Stimulated activated naive B cell treated with anti-CD40 and anti-IgM and Interleukin-4, amounts not matched to agents 10 μg/mL and 1 μg/mL and 100 μg/mL, for 72 hours (primary cell): Measurements from ENCODE around the gene CDK5RAP1.

Experiments
- ATAC-seq, 2 donors: fragments of 150-1000 bp; cut with Tn5 transposase; replicated peaks; 2 replicates each; pipeline ENCODE4 v1.10.0; 2021; ENCODE audit warnings: moderate library complexity in 1 of 2
- DNase-seq: peaks from one replicate; pipeline ENCODE4 v3.0.0; 2021
- H3K27ac Mint-ChIP-seq: one replicate; pipeline ENCODE4 v1.8.0; 2022; ENCODE audit warnings: mild to moderate bottlenecking, mixed read lengths
- H3K27me3 Mint-ChIP-seq, 2 donors: one replicate each; pipeline ENCODE4 v1.8.0; 2022; ENCODE audit warnings: mixed read lengths in 2 of 2
- H3K36me3 Mint-ChIP-seq, 2 donors: one replicate each; pipeline ENCODE4 v1.8.0; 2022; ENCODE audit warnings: mixed read lengths in 2 of 2, mild to moderate bottlenecking in 1 of 2
- H3K4me1 Mint-ChIP-seq, 2 donors: one replicate each; pipeline ENCODE4 v1.8.0; 2022; ENCODE audit warnings: mixed read lengths in 2 of 2, mild to moderate bottlenecking in 1 of 2
- H3K4me3 Mint-ChIP-seq, 2 donors: one replicate each; pipeline ENCODE4 v1.8.0; 2022; ENCODE audit warnings: mild to moderate bottlenecking in 2 of 2, mixed read lengths in 2 of 2, moderate library complexity in 1 of 2
- H3K9me3 Mint-ChIP-seq, 2 donors: one replicate each; pipeline ENCODE4 v1.8.0; 2022; ENCODE audit warnings: mixed read lengths in 2 of 2, mild to moderate bottlenecking in 1 of 2

The CDK5RAP1 gene

DNA sequence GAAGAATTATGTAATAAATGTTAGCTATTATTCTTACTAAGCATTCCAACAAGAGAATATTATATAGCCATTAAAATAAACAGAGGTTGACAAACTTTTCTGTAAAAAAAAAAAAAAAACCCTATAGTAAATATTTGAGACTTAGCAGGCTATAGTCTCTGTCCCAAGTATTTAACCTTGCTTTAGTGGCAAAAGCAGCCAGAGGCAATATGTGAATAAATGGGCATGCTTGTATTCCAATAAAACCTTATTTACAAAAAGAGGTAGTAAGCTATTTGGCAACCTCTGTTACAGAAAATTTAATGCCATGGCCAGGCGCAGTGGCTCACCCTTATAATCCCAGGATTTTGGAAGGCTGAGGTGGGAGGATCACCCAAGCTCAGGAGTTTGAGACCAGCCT is 14.6 kb downstream of the CDK5RAP1 start:
- Mint-ChIP-seq H3K27ac (no peak overlapping the region), H3K4me3 (no peak overlapping the region), H3K4me1 (no peaks in the 10 kb centered on the region), H3K9me3 (no peaks in the 10 kb centered on the region), H3K27me3 (no peaks in the 10 kb centered on the region), H3K36me3 (peaks cover 19 to 54% of the 10 kb centered on the region in 2 donors)
- no peak for ATAC-seq
- DNase-seq, result no peak

DNA sequence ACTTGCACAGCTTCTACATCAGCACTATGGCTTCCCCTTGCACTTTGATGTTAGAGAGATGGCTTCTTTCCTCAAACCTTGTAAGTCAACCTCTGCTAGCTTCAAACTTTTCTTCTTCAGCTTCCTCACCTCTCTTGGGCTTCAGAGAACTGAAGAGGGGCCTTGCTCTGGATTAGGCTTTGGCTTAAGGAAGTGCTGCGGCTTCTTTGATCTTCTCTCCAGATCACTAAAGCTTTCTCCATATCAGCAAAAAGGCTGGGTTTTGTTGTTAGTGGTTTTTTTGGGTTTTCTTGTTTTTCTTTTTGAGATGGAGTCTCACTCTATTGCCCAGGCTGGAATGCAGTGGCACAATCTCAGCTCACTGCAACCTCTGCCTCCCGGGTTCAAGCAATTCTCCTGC is 24.0 kb downstream of the CDK5RAP1 start:
- ATAC-seq, result no peak
- Mint-ChIP-seq H3K27ac (no peak overlapping the region), H3K4me1 (no peaks in the 10 kb centered on the region), H3K27me3 (no peaks in the 10 kb centered on the region), H3K9me3 (no peaks in the 10 kb centered on the region), H3K4me3 (no peak overlapping the region), H3K36me3 (peaks cover 29 to 49% of the 10 kb centered on the region in 2 donors)
- DNase-seq, result no peak

DNA sequence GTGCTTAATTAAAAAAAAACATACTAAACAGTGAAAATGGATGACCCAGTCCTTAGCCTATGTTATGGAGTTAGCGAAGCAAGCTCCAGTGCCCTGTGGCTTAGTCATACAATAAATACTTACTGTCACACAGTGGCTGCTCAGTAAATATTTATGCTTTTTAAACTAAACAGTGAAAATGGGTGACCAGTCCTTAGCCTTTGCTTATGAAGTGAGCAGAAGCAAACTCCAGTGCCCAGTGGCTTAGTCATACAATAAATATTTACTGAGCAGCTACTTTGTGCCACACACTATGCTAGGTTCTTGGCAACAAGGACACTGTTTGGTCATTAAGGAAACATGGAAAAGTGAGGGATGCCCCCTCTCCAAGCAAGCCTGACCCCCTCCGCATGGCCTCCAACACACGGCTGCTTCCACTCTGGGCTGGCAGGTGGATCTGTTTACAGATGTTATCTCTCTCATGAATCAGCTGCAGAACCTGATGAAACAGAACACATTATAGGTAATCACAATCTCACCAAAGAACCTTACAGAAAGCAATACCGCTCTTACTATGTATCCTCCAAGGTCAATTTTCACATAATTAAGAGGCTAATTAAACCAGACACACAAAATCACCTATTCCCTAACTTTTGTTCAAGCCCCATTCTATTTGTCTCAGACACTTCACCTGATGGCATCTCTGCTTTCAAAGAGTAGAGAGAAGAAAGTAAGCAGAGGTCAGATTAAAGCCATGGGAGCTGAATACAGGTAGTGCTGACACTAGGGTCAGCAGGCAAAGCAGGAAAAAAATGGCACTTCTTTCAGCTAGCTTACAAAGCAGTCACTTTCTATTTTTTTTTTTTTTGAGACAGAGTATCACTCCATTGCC is 27.3 kb downstream of the CDK5RAP1 start:
- ATAC-seq (no peak), DNase-seq (no peak)
- H3K36me3 Mint-ChIP-seq, result peaks cover 27 to 51% of the 10 kb centered on the region in 2 donors

GRCh38 chr20:33372993-33373441 is 28.3 kb downstream of the CDK5RAP1 start:
- H3K36me3 Mint-ChIP-seq, result peaks cover 21 to 44% of the 10 kb centered on the region in 2 donors

More for the DNA sequence above, 27.3 kb downstream of the CDK5RAP1 start:
- peaks cover 0 to 2% of the 10 kb centered on the region in 2 donors for H3K4me1 Mint-ChIP-seq
- no peaks in the 10 kb centered on the region for H3K27me3 Mint-ChIP-seq
- no peaks in the 10 kb centered on the region for H3K9me3 Mint-ChIP-seq
- no peak overlapping the region for H3K4me3 Mint-ChIP-seq
- H3K27ac Mint-ChIP-seq, result no peak overlapping the region

DNA sequence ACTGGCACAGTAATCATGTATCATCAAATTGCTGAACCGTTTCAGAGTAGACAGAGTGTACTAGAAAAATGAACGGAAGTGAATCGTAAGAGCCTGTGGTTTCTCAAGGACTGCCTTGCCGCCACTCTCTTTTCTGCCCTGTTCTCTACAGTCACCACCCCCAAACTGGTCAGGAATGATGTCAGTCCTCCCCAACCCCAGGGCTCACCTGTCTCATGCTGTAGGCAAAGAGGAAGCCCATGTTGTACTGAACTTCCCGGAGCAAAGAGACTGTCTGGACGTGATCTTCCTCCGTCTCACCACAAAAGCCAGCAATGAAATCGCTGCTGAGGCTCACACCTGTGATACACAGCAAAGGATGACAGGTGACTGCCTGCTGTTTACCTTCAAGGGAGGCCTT is 31.0 kb downstream of the CDK5RAP1 start:
- no peaks in the 10 kb centered on the region for H3K27me3 Mint-ChIP-seq
- H3K9me3 Mint-ChIP-seq, result no peaks in the 10 kb centered on the region
- ATAC-seq (peak in 1 of 2 donors; percentile 47), DNase-seq (no peak)
- H3K27ac Mint-ChIP-seq, result peak overlapping the region; percentile 60
- peaks cover 0 to 2% of the 10 kb centered on the region in 2 donors for H3K4me1 Mint-ChIP-seq
- no peak overlapping the region for H3K4me3 Mint-ChIP-seq
- H3K36me3 Mint-ChIP-seq, result peaks cover 29 to 42% of the 10 kb centered on the region in 2 donors

More at GRCh38 chr20:33372993-33373441, 28.3 kb downstream of the CDK5RAP1 start:
- no peak for ATAC-seq
- Mint-ChIP-seq H3K9me3 (no peaks in the 10 kb centered on the region), H3K27me3 (no peaks in the 10 kb centered on the region), H3K27ac (no peak overlapping the region), H3K4me1 (peaks cover 0 to 2% of the 10 kb centered on the region in 2 donors), H3K4me3 (no peak overlapping the region)
- DNase-seq, result no peak

DNA sequence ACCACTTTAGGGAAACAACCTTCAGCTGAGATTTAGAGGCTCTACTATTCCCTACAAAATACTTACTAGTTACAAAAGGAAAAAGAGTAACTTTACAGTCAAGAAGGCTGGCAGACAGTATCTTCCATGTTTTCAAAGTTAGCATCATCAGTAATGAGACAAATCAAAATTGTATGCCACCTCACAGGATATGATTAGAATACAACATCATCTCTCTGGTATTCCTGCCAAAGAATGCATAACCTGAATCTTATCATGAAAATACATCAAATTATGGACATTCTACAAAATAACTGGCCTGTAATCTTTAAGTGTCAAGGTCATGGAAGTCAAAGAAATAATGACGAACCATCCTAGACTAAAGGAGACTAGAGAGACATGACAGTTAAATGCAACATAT is 38.4 kb downstream of the CDK5RAP1 start:
- Mint-ChIP-seq H3K9me3 (no peaks in the 10 kb centered on the region), H3K4me3 (no peak overlapping the region), H3K4me1 (no peaks in the 10 kb centered on the region), H3K27ac (no peak overlapping the region), H3K36me3 (peaks cover 47 to 63% of the 10 kb centered on the region in 2 donors), H3K27me3 (no peaks in the 10 kb centered on the region)
- DNase-seq (no peak), ATAC-seq (no peak)

- no peak overlapping the region for H3K27ac Mint-ChIP-seq
- DNase-seq, result no peak
- H3K36me3 Mint-ChIP-seq, result peaks cover 33 to 59% of the 10 kb centered on the region in 2 donors
- H3K9me3 Mint-ChIP-seq, result no peaks in the 10 kb centered on the region
- H3K27me3 Mint-ChIP-seq, result no peaks in the 10 kb centered on the region
- no peak overlapping the region for H3K4me3 Mint-ChIP-seq
- no peaks in the 10 kb centered on the region for H3K4me1 Mint-ChIP-seq
- no peak for ATAC-seq
Observed at GRCh38 chr20:33359399-33360261, 41.7 kb downstream of the CDK5RAP1 start.

- ATAC-seq, result no peak
- Mint-ChIP-seq H3K9me3 (no peaks in the 10 kb centered on the region), H3K4me3 (no peak overlapping the region), H3K4me1 (no peaks in the 10 kb centered on the region), H3K27ac (no peak overlapping the region), H3K36me3 (peaks cover 25 to 51% of the 10 kb centered on the region in 2 donors), H3K27me3 (no peaks in the 10 kb centered on the region)
- DNase-seq, result no peak
Observed at GRCh38 chr20:33353013-33353402, 48.3 kb downstream of the CDK5RAP1 start.

DNA sequence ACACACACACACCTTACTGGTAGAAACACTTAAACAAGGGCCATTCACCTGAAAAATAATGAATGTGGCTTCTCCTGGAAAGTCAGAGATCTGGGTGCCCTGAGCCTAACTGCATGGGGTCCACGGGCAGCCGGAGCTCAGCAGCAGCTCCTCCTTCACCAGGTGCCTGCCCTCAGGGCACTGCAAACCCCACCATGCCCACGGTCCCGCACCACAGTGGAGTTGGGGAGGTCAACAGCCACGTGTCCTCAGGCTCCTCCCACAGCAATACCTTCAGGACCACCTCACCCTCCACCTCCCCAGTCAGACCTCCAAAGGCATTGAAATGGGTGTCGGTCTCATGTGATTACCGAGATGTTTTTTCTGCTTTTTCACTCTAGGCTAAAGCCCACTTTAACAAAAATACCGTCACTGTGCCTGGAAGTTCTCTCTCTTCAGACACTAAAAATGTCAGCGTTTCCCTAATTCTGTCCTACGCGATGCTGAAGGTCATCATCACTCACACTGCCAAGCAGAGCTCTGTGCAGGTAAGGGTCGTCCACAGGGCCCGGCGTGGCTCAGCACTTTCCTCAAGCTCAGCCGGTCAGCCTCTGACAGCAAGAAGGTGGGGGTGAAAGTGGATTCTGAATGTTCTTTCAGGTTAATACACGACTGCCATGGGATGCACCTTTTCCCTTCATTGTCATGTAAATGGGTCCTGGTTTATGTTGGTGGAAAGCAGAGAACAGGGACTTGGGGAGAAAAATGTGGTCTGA is 48.9 kb downstream of the CDK5RAP1 start:
- Mint-ChIP-seq H3K4me3 (no peak overlapping the region), H3K4me1 (no peaks in the 10 kb centered on the region), H3K27me3 (no peaks in the 10 kb centered on the region), H3K9me3 (no peaks in the 10 kb centered on the region), H3K27ac (peak overlapping the region; percentile 47), H3K36me3 (peaks cover 28 to 57% of the 10 kb centered on the region in 2 donors)
- ATAC-seq (no peak), DNase-seq (no peak)

GRCh38 chr20:33351696-33352095 is 49.6 kb downstream of the CDK5RAP1 start:
- H3K4me1 Mint-ChIP-seq, result no peaks in the 10 kb centered on the region
- H3K27me3 Mint-ChIP-seq, result no peaks in the 10 kb centered on the region
- DNase-seq (no peak), ATAC-seq (no peak)
- no peaks in the 10 kb centered on the region for H3K9me3 Mint-ChIP-seq
- peaks cover 30 to 58% of the 10 kb centered on the region in 2 donors for H3K36me3 Mint-ChIP-seq
- H3K4me3 Mint-ChIP-seq, result no peak overlapping the region
- no peak overlapping the region for H3K27ac Mint-ChIP-seq

GRCh38 chr20:33349493-33349892 is 51.8 kb downstream of the CDK5RAP1 start:
- Mint-ChIP-seq H3K4me3 (no peak overlapping the region), H3K36me3 (peaks cover 28 to 51% of the 10 kb centered on the region in 2 donors), H3K4me1 (peaks cover 0 to 9% of the 10 kb centered on the region in 2 donors), H3K27me3 (no peaks in the 10 kb centered on the region), H3K9me3 (no peaks in the 10 kb centered on the region), H3K27ac (no peak overlapping the region)
- ATAC-seq, result no peak
- no peak for DNase-seq

- peaks cover 6 to 20% of the 10 kb centered on the region in 2 donors for H3K4me1 Mint-ChIP-seq
- ATAC-seq (no peak), DNase-seq (no peak)
- no peaks in the 10 kb centered on the region for H3K27me3 Mint-ChIP-seq
- peaks cover 28 to 46% of the 10 kb centered on the region in 2 donors for H3K36me3 Mint-ChIP-seq
- H3K9me3 Mint-ChIP-seq, result no peaks in the 10 kb centered on the region
- H3K27ac Mint-ChIP-seq, result no peak overlapping the region
- no peak overlapping the region for H3K4me3 Mint-ChIP-seq
Observed at GRCh38 chr20:33348136-33348937, 53.0 kb downstream of the CDK5RAP1 start.

- H3K36me3 Mint-ChIP-seq, result peaks cover 15 to 28% of the 10 kb centered on the region in 2 donors
- no peaks in the 10 kb centered on the region for H3K9me3 Mint-ChIP-seq
- no peaks in the 10 kb centered on the region for H3K27me3 Mint-ChIP-seq
- peaks cover 6 to 21% of the 10 kb centered on the region in 2 donors for H3K4me1 Mint-ChIP-seq
- H3K4me3 Mint-ChIP-seq, result no peak overlapping the region
- no peak overlapping the region for H3K27ac Mint-ChIP-seq
- ATAC-seq (no peak), DNase-seq (no peak)
Observed at GRCh38 chr20:33345342-33345741, 56.0 kb downstream of the CDK5RAP1 start.
